ENCODE measurements around the gene ZNF175. TPM values are rescaled to one million over a fixed set of nuclear protein-coding genes. Genes with fewer than 3 reads are reported as not detected.

The ZNF175 gene
- total and polyA plus RNA-seq, 2 experiments from 2014 or later: 1.1 to 4.1 TPM

DNA sequence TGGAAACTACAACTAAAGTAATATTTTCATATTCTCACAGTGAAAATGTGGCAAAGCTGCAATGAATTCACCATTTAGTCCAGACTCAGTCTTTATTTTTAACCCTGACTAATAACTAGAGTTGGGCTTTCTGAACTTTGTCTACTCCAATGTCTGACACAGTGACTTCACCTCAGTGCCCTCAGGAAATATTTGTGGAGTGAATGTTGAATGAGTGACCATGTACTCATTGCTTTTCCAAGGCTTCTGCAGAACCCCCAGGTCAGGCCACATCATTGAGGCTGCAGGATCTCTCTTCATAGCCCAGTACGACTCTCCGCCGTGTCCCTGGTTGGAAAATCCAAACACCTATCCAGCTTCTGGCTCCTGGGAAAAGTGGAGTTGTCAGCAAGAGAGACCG lies 1.8 kb downstream of the ZNF175 start:
- Histone ChIP-seq H3K4me2 (no peak overlapping the region), H3K36me3 (replicated peaks; ENCODE audit: insufficient read depth, low read depth) (peaks cover 3% of the 10 kb centered on the region), H3K9me3 (ENCODE audit: low read depth) (no peaks in the 10 kb centered on the region), H2AFZ (no peak overlapping the region), H3K4me1 (ENCODE audit: insufficient read depth) (no peaks in the 10 kb centered on the region), H3K79me2 (peaks cover 10% of the 10 kb centered on the region), H3K27ac (no peak overlapping the region), H3K4me3 (no peak overlapping the region), H4K20me1 (ENCODE audit: insufficient read depth, poor library complexity, severe bottlenecking) (no peaks in the 10 kb centered on the region), H3K9me2 (replicated peaks; ENCODE audit: insufficient read depth) (no peaks in the 10 kb centered on the region), H3K27me3 (no peaks in the 10 kb centered on the region)
- DNase-seq (ENCODE audit: low spot score): no peak
- WGBS (ENCODE audit: low lambda C conversion rate, missing lambda C conversion rate): 81% methylated on average over 4 of the region's 4 CpGs
- TF ChIP-seq EZH2phosphoT487 (IDR thresholded peaks at IDR 0.05; ENCODE audit: low read depth, severe bottlenecking, unreplicated experiment) (no peak), EZH2 (IDR thresholded peaks at IDR 0.05; ENCODE audit: borderline replicate concordance) (no peak)
- TF ChIP-seq, protein P1, sequence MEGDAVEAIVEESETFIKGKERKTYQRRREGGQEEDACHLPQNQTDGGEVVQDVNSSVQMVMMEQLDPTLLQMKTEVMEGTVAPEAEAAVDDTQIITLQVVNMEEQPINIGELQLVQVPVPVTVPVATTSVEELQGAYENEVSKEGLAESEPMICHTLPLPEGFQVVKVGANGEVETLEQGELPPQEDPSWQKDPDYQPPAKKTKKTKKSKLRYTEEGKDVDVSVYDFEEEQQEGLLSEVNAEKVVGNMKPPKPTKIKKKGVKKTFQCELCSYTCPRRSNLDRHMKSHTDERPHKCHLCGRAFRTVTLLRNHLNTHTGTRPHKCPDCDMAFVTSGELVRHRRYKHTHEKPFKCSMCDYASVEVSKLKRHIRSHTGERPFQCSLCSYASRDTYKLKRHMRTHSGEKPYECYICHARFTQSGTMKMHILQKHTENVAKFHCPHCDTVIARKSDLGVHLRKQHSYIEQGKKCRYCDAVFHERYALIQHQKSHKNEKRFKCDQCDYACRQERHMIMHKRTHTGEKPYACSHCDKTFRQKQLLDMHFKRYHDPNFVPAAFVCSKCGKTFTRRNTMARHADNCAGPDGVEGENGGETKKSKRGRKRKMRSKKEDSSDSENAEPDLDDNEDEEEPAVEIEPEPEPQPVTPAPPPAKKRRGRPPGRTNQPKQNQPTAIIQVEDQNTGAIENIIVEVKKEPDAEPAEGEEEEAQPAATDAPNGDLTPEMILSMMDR (IDR thresholded peaks at IDR 0.05; ENCODE audit: poor library complexity): no peak

DNA sequence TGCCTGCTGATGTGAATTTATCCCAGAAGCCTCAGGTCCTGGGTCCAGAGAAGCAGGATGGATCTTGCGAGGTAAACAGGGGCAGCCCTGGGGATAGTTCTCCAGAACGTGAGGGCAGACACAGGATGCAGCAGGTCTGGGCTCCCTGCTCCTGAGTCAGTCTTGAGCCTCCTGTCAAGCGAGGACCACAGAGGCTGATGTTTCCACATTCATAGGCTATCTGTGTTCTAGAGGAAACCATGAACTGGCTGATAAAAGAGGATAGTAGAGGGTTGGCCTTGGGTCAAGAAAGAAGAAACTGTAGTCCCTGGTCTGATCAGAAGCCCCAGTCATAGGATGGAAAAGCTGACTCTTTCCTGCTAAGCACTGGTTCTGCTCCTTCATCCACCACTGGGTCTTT lies 2.2 kb downstream of the ZNF175 start:
- no peak overlapping the region for H3K4me2 ChIP-seq
- WGBS (ENCODE audit: low lambda C conversion rate, missing lambda C conversion rate): 90% methylated on average over 3 of the region's 3 CpGs
- H3K4me1 ChIP-seq (ENCODE audit: insufficient read depth): no peaks in the 10 kb centered on the region
- H2AFZ ChIP-seq: no peak overlapping the region
- H3K36me3 ChIP-seq (replicated peaks; ENCODE audit: insufficient read depth, low read depth): peaks cover 3% of the 10 kb centered on the region
- no peak for DNase-seq (ENCODE audit: low spot score)
- no peaks in the 10 kb centered on the region for H3K9me3 ChIP-seq (ENCODE audit: low read depth)
- no peaks in the 10 kb centered on the region for H4K20me1 ChIP-seq (ENCODE audit: insufficient read depth, poor library complexity, severe bottlenecking)
- TF ChIP-seq EZH2 (IDR thresholded peaks at IDR 0.05; ENCODE audit: borderline replicate concordance): no peak
- TF ChIP-seq, protein P1 (IDR thresholded peaks at IDR 0.05; ENCODE audit: poor library complexity): no peak
- no peak for TF ChIP-seq EZH2phosphoT487 (IDR thresholded peaks at IDR 0.05; ENCODE audit: low read depth, severe bottlenecking, unreplicated experiment)
- H3K4me3 ChIP-seq: no peak overlapping the region
- no peak overlapping the region for H3K27ac ChIP-seq
- H3K9me2 ChIP-seq (replicated peaks; ENCODE audit: insufficient read depth): no peaks in the 10 kb centered on the region
- peaks cover 10% of the 10 kb centered on the region for H3K79me2 ChIP-seq
- no peaks in the 10 kb centered on the region for H3K27me3 ChIP-seq

DNA sequence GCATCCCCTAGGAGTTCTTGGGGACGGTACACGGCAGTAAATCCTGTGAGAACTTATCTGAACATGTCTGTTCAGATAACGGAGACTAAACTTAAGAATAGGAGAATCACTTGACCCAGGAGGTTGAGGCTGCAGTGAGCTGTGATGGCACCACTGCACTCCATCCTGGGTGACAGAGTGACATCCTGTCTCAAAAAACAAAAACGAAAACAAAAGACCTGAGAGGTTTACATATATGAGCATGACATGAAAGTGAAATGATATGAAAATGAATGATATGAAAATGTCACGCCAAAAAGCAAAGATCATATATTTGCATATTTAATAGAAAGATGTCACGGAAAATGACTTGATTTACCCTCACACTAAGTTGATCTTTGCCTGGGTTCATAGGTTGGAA lies 5.8 kb downstream of the ZNF175 start:
- Histone ChIP-seq H4K20me1 (ENCODE audit: insufficient read depth, poor library complexity, severe bottlenecking) (no peaks in the 10 kb centered on the region), H3K4me1 (ENCODE audit: insufficient read depth) (no peaks in the 10 kb centered on the region), H2AFZ (no peak overlapping the region), H3K4me3 (no peak overlapping the region), H3K36me3 (replicated peaks; ENCODE audit: insufficient read depth, low read depth) (peaks cover 3% of the 10 kb centered on the region), H3K9me2 (replicated peaks; ENCODE audit: insufficient read depth) (no peaks in the 10 kb centered on the region), H3K27ac (no peak overlapping the region), H3K9me3 (ENCODE audit: low read depth) (no peaks in the 10 kb centered on the region), H3K4me2 (no peak overlapping the region), H3K27me3 (no peaks in the 10 kb centered on the region), H3K79me2 (peaks cover 7% of the 10 kb centered on the region)
- WGBS (ENCODE audit: low lambda C conversion rate, missing lambda C conversion rate): 90% methylated on average over 6 of the region's 6 CpGs
- TF ChIP-seq, protein P1 (IDR thresholded peaks at IDR 0.05; ENCODE audit: poor library complexity): no peak
- TF ChIP-seq EZH2 (IDR thresholded peaks at IDR 0.05; ENCODE audit: borderline replicate concordance) (no peak), EZH2phosphoT487 (IDR thresholded peaks at IDR 0.05; ENCODE audit: low read depth, severe bottlenecking, unreplicated experiment) (no peak)
- no peak for DNase-seq (ENCODE audit: low spot score)

Measured in hepatocyte (in vitro differentiated cells).